Smooth muscle cell of the coronary artery (primary cell): ENCODE measurements around the gene NXPE3. TPM values are rescaled to one million over a fixed set of nuclear protein-coding genes. Genes with fewer than 3 reads are reported as not detected.

ENCODE experiments used
- total RNA-seq: library from RNA; depleted of rRNA; stranded (reverse); fragments of >200 nt; gene quantifications from 2 replicates; pipeline ENCODE4 v1.2.3, GENCODE V29; 2014; ENCODE audit warnings: low replicate concordance

Gene NXPE3
- 20.1 and 20.4 TPM in 2 replicates for total RNA-seq

GRCh38 chr3:101779047-101779821 is at the start of gene NXPE3:
TSS of gene NXPE3 (plus strand) at chr3:101779211. CDS start at chr3:101785597, 6,386 bp downstream.

DNA sequence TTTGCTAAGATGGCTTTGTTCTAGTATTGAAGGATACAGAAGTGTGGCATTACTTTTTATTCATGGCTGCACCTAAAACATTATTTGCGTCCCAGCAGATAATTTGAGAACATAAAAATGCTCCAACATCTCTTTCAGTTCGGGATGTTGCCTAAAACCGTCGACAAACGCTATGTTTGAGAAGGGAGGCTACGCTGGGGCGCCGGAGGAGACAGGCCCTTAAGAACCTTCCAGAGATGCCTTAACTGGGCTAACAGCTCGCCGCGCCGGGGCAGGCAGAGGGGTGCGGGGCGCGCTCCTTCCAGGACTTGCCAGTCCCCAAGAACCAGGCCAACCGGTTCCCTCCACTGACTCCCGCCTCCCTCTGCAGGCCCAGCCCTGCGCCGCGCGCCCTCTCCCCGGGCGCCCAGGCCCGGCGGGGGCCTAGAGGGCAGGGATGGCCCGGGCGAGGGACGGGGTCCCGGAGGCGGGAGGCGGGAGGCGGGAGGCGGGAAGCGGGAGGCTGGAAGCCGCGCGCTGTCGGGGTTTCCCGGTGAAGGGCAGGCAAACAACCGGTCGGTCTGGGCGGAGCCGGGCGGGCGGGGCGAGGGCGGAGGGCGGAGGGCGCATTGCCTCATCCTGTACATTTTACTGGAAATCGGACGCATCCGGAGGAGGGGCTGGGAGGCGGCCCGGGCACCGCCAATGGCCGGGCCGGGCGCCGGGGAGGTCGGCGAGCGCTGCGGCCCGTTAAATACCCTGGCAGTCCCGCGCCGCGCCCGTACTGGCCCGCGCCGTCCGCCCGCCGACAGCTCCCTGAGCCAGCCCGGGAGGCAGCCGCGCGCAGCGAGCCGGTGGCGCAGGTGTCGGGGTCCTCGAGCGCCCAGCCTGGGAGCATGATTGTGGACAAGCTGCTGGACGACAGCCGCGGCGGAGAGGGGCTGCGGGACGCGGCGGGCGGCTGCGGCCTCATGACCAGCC is 70.0 kb downstream of the NXPE3 start, which contains the start of gene NFKBIZ:
Gene NFKBIZ, plus strand, starts transcription at position 761 of the 960 bp plus-strand sequence. Its CDS starts 115 bp downstream, at position 876.

Other genes starting within 250 kb of the NXPE3 start
- 5.3 and 17.8 TPM in 2 replicates for gene TRMT10C, start 217.3 kb upstream of the NXPE3 start, total RNA-seq
- gene PCNP, start 205.0 kb upstream of the NXPE3 start, total RNA-seq = 33.1 and 75.9 TPM in 2 replicates
- 13.5 and 17.3 TPM in 2 replicates for gene ZBTB11, start 102.1 kb upstream of the NXPE3 start, total RNA-seq
- gene RPL24, start 92.5 kb upstream of the NXPE3 start, total RNA-seq = 652 and 2,577 TPM in 2 replicates
- gene CEP97, start 54.6 kb upstream of the NXPE3 start, total RNA-seq = 8.6 and 9.7 TPM in 2 replicates
- 19.8 and 38.4 TPM in 2 replicates for gene NFKBIZ, start 70.3 kb downstream of the NXPE3 start, total RNA-seq